Spleen (tissue), 11 donors: ENCODE measurements around the gene EFHB. TPM values are rescaled to one million over a fixed set of nuclear protein-coding genes. Genes with fewer than 3 reads are reported as not detected.

ENCODE experiments used
- DNase-seq: peaks from one replicate; pipeline ENCODE4 v3.0.0-alpha.2; 2020
- H3K27ac ChIP-seq, 8 donors: fragments of 200-600 bp; sonication (generic) in 7 of 8; 1 replicate in 4 of 8; 2 replicates in 4 of 8; pipeline versions ENCODE4 v1.5.0 to v1.8.0; 2016 to 2021; ENCODE audit warnings: inconsistent platforms in 4 of 8, mild to moderate bottlenecking in 4 of 8, moderate library complexity in 1 of 8
- H3K27me3 ChIP-seq, 7 donors: fragments of 200-600 bp; sonication (generic) in 6 of 7; replicated peaks in 1 of 7; 1 replicate in 4 of 7; 2 replicates in 3 of 7; pipeline versions ENCODE4 v1.5.0 to v1.8.0; 2016 to 2021; ENCODE audit warnings: inconsistent platforms in 3 of 7, mild to moderate bottlenecking in 1 of 7
- H3K36me3 ChIP-seq, 6 donors: fragments of 200-600 bp; sonication (generic) in 5 of 6; 1 replicate in 4 of 6; 2 replicates in 2 of 6; pipeline versions ENCODE4 v1.5.0 to v1.8.0; 2016 to 2021; ENCODE audit warnings: inconsistent platforms in 2 of 6
- H3K4me1 ChIP-seq, 6 donors: fragments of 200-600 bp; sonication (generic) in 5 of 6; 1 replicate in 3 of 6; 2 replicates in 3 of 6; pipeline versions ENCODE4 v1.5.0 to v1.8.0; 2016 to 2021; ENCODE audit warnings: inconsistent platforms in 3 of 6
- H3K4me3 ChIP-seq, 8 donors: fragments of 200-600 bp; sonication (generic) in 7 of 8; 1 replicate in 4 of 8; 2 replicates in 4 of 8; pipeline versions ENCODE4 v1.5.0 to v1.8.0; 2016 to 2021; ENCODE audit warnings: inconsistent platforms in 4 of 8, mild to moderate bottlenecking in 4 of 8, moderate library complexity in 2 of 8
- H3K9me3 ChIP-seq, 8 donors: fragments of 200-600 bp; sonication (generic) in 7 of 8; 1 replicate in 4 of 8; 2 replicates in 4 of 8; pipeline versions ENCODE4 v1.5.0 to v1.8.0; 2016 to 2021; ENCODE audit warnings: inconsistent platforms in 4 of 8
- CTCF ChIP-seq, 11 experiments: fragments of 200-600 bp in 7 of 11; fragments of 450-650 bp in 4 of 11; sonication (generic) in 4 of 11; IDR thresholded peaks in 8 of 11; conservative IDR thresholded peaks in 3 of 11; 1 replicate in 7 of 11; 2 replicates in 4 of 11; pipeline versions ENCODE4 v1.4.0 to v1.8.0; 2016 to 2021; ENCODE audit warnings: antibody characterized with exemption in 11 of 11, inconsistent platforms in 4 of 11, mild to moderate bottlenecking in 1 of 11
- POLR2A ChIP-seq, 3 donors: fragments of 450-650 bp; IDR thresholded peaks; one replicate each; pipeline ENCODE4 v1.5.1; 2017; ENCODE audit warnings: antibody characterized with exemption in 3 of 3, mild to moderate bottlenecking in 1 of 3
- POLR2AphosphoS5 ChIP-seq, 3 donors: sonication (generic); formaldehyde crosslinking; IDR thresholded peaks; one replicate each; pipeline ENCODE4 v1.5.1; 2017; ENCODE audit warnings: antibody characterized with exemption in 3 of 3
- WGBS, 5 donors: extraction: QIAGEN DNeasy Blood & Tissue Kit in 3 of 5; methylation state at CpG; one replicate each; pipeline versions ENCODE4 v1.1.5 to v1.1.7; 2013 to 2018; 5-methylcytosine and 5-hydroxymethylcytosine counted together
- intact Hi-C: fragments of 100-400 bp; cut with DNase I; formaldehyde crosslinking; loops from one replicate; pipeline ENCODE4 v1.15.0; 2023; ENCODE audit warnings: low total_unique reads
- polyA plus RNA-seq, 3 donors: library from polyadenylated mRNA; stranded (reverse); fragments of 200-250 nt; gene quantifications; one replicate each; pipeline ENCODE4 v1.2.1, GENCODE V29; 2013
- total RNA-seq, 7 donors: library from RNA; depleted of rRNA in 3 of 7; stranded (reverse); fragments of >200 nt in 3 of 7; fragmentation: NEBNext Ultra II Directional in 4 of 7; extraction: Animal tissue kit (Norgen Biotek cat#: 25700) in 4 of 7; gene quantifications; one replicate each; pipeline versions ENCODE4 v1.1.0 to v1.2.1, GENCODE V29; 2016 to 2021
- donor health status: healthy with polysubstance abuse.
- donor health status: DM: no; HTN: no; CAD: no; lungs with moderate emphysema.
- donor health status: DM: no; HTN: no; CAD: no.
- donor health status: Bipolar disorder and iron deficiency.
- donor health status: healthy.
- donor health status: DM: no; HTN: no; CAD: no.
- donor health status: DM: yes; HTN: yes; CAD: no.

The EFHB gene
- total and polyA plus RNA-seq, 10 donors, result 0.83 to 2.7 (median 1.6) TPM; not detected in 2

- WGBS, 5 donors, result 89 to 100% (median 98%) methylated on average over 1 of the region's 1 CpG
Measured at GRCh38 chr3:19917167-19917566, 16.9 kb downstream of the EFHB start.

GRCh38 chr3:19911452-19911851, 22.6 kb downstream of the EFHB start:
- H3K4me1 ChIP-seq, result no peaks in the 10 kb centered on the region
- peaks cover 0 to 6% (median 0%) of the 10 kb centered on the region in 6 donors for H3K36me3 ChIP-seq
- H3K27ac ChIP-seq, result no peak overlapping the region
- no peaks in the 10 kb centered on the region for H3K27me3 ChIP-seq
- H3K4me3 ChIP-seq, result no peak overlapping the region
- H3K9me3 ChIP-seq, result peaks cover 3 to 56% (median 41%) of the 10 kb centered on the region in 8 donors
- no peak for TF ChIP-seq CTCF (IDR thresholded peaks at IDR 0.05 in 8 of 11, conservative IDR thresholded peaks at IDR 0.05 in 3 of 11)
- no peak for TF ChIP-seq POLR2A (IDR thresholded peaks at IDR 0.05)
- no peak for TF ChIP-seq POLR2AphosphoS5 (IDR thresholded peaks at IDR 0.05)
- intact Hi-C loops, result no loop called here
- no peak for DNase-seq

More at GRCh38 chr3:19917167-19917566, 16.9 kb downstream of the EFHB start:
- Histone ChIP-seq H3K9me3 (peaks cover 0 to 22% (median 14%) of the 10 kb centered on the region in 8 donors), H3K4me3 (no peak overlapping the region), H3K4me1 (no peaks in the 10 kb centered on the region), H3K27ac (no peak overlapping the region), H3K27me3 (no peaks in the 10 kb centered on the region), H3K36me3 (peaks cover 0 to 6% (median 0%) of the 10 kb centered on the region in 6 donors)
- no peak for DNase-seq
- no peak for TF ChIP-seq POLR2AphosphoS5 (IDR thresholded peaks at IDR 0.05)
- TF ChIP-seq POLR2A (IDR thresholded peaks at IDR 0.05), result no peak
- TF ChIP-seq CTCF (IDR thresholded peaks at IDR 0.05 in 8 of 11, conservative IDR thresholded peaks at IDR 0.05 in 3 of 11), result no peak
- intact Hi-C loops, result no loop called here

- TF ChIP-seq CTCF (IDR thresholded peaks at IDR 0.05 in 8 of 11, conservative IDR thresholded peaks at IDR 0.05 in 3 of 11), result no peak
- TF ChIP-seq POLR2AphosphoS5 (IDR thresholded peaks at IDR 0.05), result no peak
- TF ChIP-seq POLR2A (IDR thresholded peaks at IDR 0.05), result no peak
- Histone ChIP-seq H3K27ac (no peak overlapping the region), H3K4me1 (no peaks in the 10 kb centered on the region), H3K9me3 (peaks cover 3 to 44% (median 31%) of the 10 kb centered on the region in 8 donors), H3K36me3 (no peaks in the 10 kb centered on the region), H3K4me3 (no peak overlapping the region), H3K27me3 (no peaks in the 10 kb centered on the region)
- intact Hi-C loops, result no loop called here
- 85 to 90% (median 90%) methylated on average over 3 of the region's 3 CpGs for WGBS, 5 donors
- no peak for DNase-seq
Measured at GRCh38 chr3:19907523-19907922, 26.5 kb downstream of the EFHB start.

GRCh38 chr3:19903649-19904048, 30.4 kb downstream of the EFHB start:
- 74 to 86% (median 82%) methylated on average over 2 of the region's 2 CpGs for WGBS, 5 donors
- intact Hi-C loops, result no loop called here
- no peaks in the 10 kb centered on the region for H3K36me3 ChIP-seq
- H3K4me3 ChIP-seq, result no peak overlapping the region
- no peak for DNase-seq
- no peak overlapping the region for H3K27ac ChIP-seq
- H3K27me3 ChIP-seq, result no peaks in the 10 kb centered on the region
- H3K4me1 ChIP-seq, result peaks cover 0 to 14% (median 0%) of the 10 kb centered on the region in 6 donors
- peaks cover 0 to 12% (median 6%) of the 10 kb centered on the region in 8 donors for H3K9me3 ChIP-seq
- TF ChIP-seq POLR2A (IDR thresholded peaks at IDR 0.05), result no peak
- no peak for TF ChIP-seq POLR2AphosphoS5 (IDR thresholded peaks at IDR 0.05)
- no peak for TF ChIP-seq CTCF (IDR thresholded peaks at IDR 0.05 in 8 of 11, conservative IDR thresholded peaks at IDR 0.05 in 3 of 11)
